Stimulated activated CD8-positive, alpha-beta memory T cell treated with anti-CD3 and anti-CD28 coated beads, Interleukin-15, amount 100 ng/mL, for 1 hour (primary cell): ENCODE results near the gene ZMIZ1.
A peak's percentile ranks its signal among the peaks of the same experiment; 100 is the strongest.

Experiments used
- DNase-seq: peaks from one replicate; pipeline ENCODE4 v3.0.0-alpha.2; 2020; ENCODE audit warnings: low read depth

Gene ZMIZ1

GRCh38 chr10:79346388-79347225 lies 277.8 kb downstream of the ZMIZ1 start:
- no peak for DNase-seq

GRCh38 chr10:79347226-79347893 lies 278.6 kb downstream of the ZMIZ1 start, which contains the start of gene PPIF:
Gene PPIF, plus strand, starts transcription at chr10:79347469. Its CDS starts 80 bp downstream, at chr10:79347549.
- DNase-seq, result peak; percentile 85

GRCh38 chr10:79347894-79348639 lies 279.3 kb downstream of the ZMIZ1 start:
- DNase-seq, result peak; percentile 57

GRCh38 chr10:79348640-79348988 lies 279.8 kb downstream of the ZMIZ1 start:
- DNase-seq, result no peak

- no peak for DNase-seq
Observed at GRCh38 chr10:79349072-79349491, 280.3 kb downstream of the ZMIZ1 start.

GRCh38 chr10:79349766-79350406 lies 281.1 kb downstream of the ZMIZ1 start:
- DNase-seq, result no peak

- DNase-seq, result no peak
Observed at GRCh38 chr10:79350407-79351154, 281.8 kb downstream of the ZMIZ1 start.

- no peak for DNase-seq
Observed at GRCh38 chr10:79351332-79351731, 282.6 kb downstream of the ZMIZ1 start.

GRCh38 chr10:79352035-79352877 lies 283.5 kb downstream of the ZMIZ1 start:
- no peak for DNase-seq

- no peak for DNase-seq
Observed at GRCh38 chr10:79353000-79353406, 284.2 kb downstream of the ZMIZ1 start.

- no peak for DNase-seq
Observed at GRCh38 chr10:79353726-79354125, 285.0 kb downstream of the ZMIZ1 start.

- DNase-seq, result no peak
Observed at GRCh38 chr10:79354141-79354540, 285.4 kb downstream of the ZMIZ1 start.

GRCh38 chr10:79354615-79355014 lies 285.8 kb downstream of the ZMIZ1 start:
- DNase-seq, result no peak

- no peak for DNase-seq
Observed at GRCh38 chr10:79355420-79356017, 286.8 kb downstream of the ZMIZ1 start.

GRCh38 chr10:79356104-79356503 lies 287.3 kb downstream of the ZMIZ1 start:
- DNase-seq, result no peak

- no peak for DNase-seq
Observed at GRCh38 chr10:79357180-79357579, 288.4 kb downstream of the ZMIZ1 start.

- no peak for DNase-seq
Observed at GRCh38 chr10:79358811-79359210, 290.0 kb downstream of the ZMIZ1 start.

- DNase-seq, result no peak
Observed at GRCh38 chr10:79359816-79360498, 291.2 kb downstream of the ZMIZ1 start.
